Fibroblast of villous mesenchyme (primary cell): Measurements from ENCODE around the gene ZNF296. TPM values are rescaled to one million over a fixed set of nuclear protein-coding genes. Genes with fewer than 3 reads are reported as not detected.
A peak's percentile ranks its signal among the peaks of the same experiment; 100 is the strongest.
"Not testable (repeated sequence)": the region's sequence is repeated elsewhere in the genome, so short reads cannot be mapped to it uniquely, and the experiment has no call there.

ENCODE experiments used
- DNase-seq: peaks from one replicate; pipeline ENCODE4 v3.0.0-alpha.2; 2010; ENCODE audit warnings: low read depth
- H3K4me3 ChIP-seq: 2 replicates; pipeline ENCODE4 v1.5.1; 2011; ENCODE audit warnings: low read depth, mild to moderate bottlenecking, low read length
- CTCF ChIP-seq: IDR thresholded peaks from 2 replicates; pipeline ENCODE4 v1.5.1; 2012; ENCODE audit warnings: low read depth, mild to moderate bottlenecking, low read length; ENCODE audit not compliant: insufficient read depth
- total RNA-seq: library from RNA; depleted of rRNA; stranded (reverse); fragments of >200 nt; gene quantifications from 2 replicates; pipeline ENCODE4 v1.2.3, GENCODE V29; 2012

The ZNF296 gene
- total RNA-seq, 1 donor: under 0.01 TPM

- DNase-seq: no peak
- no peak for TF ChIP-seq CTCF
Observed at GRCh38 chr19:45119582-45119981, 43.3 kb upstream of the ZNF296 start.

GRCh38 chr19:45118591-45119355 lies 42.5 kb upstream of the ZNF296 start:
- not testable (repeated sequence) for H3K4me3 ChIP-seq, DNase-seq

More at GRCh38 chr19:45119582-45119981, 43.3 kb upstream of the ZNF296 start:
- no peak overlapping the region for H3K4me3 ChIP-seq

GRCh38 chr19:45118106-45118505 lies 41.8 kb upstream of the ZNF296 start:
- no peak for TF ChIP-seq CTCF
- H3K4me3 ChIP-seq: no peak overlapping the region
- no peak for DNase-seq

GRCh38 chr19:45117671-45118070 lies 41.4 kb upstream of the ZNF296 start:
- no peak for TF ChIP-seq CTCF
- no peak for DNase-seq
- no peak overlapping the region for H3K4me3 ChIP-seq

- H3K4me3 ChIP-seq: no peak overlapping the region
- peak; percentile 46 for DNase-seq
- no peak for TF ChIP-seq CTCF
Observed at GRCh38 chr19:45117167-45117594, 40.9 kb upstream of the ZNF296 start.

- no peak overlapping the region for H3K4me3 ChIP-seq
- TF ChIP-seq CTCF: no peak
- DNase-seq: no peak
Observed at GRCh38 chr19:45115809-45116615, 39.7 kb upstream of the ZNF296 start.

GRCh38 chr19:45114116-45114515 lies 37.8 kb upstream of the ZNF296 start:
- no peak for DNase-seq
- H3K4me3 ChIP-seq: no peak overlapping the region
- no peak for TF ChIP-seq CTCF
